B cell (primary cell): Measurements from ENCODE around the gene EPSTI1. TPM values are rescaled to one million over a fixed set of nuclear protein-coding genes. Genes with fewer than 3 reads are reported as not detected.

Experiments used
- ATAC-seq: fragments of 200-7000 bp; cut with Tn5 transposase; one replicate; pipeline ENCODE4 v1.10.0; 2021; ENCODE audit warnings: low read depth, mild to moderate bottlenecking, moderate number of reproducible peaks, moderate library complexity
- CTCF ChIA-PET: fragments of 350-600 bp; sonication (Branson Sonifier 250); formaldehyde crosslinking; loops from one replicate; lab custom pipeline; 2021; ENCODE audit warnings: antibody characterized with exemption, inconsistent platforms; lab: Charles Lee
- POLR2A ChIA-PET: fragments of 350-600 bp; sonication (Branson Sonifier 250); formaldehyde crosslinking; loops from one replicate; lab custom pipeline; 2021; ENCODE audit warnings: antibody characterized with exemption; lab: Charles Lee
- DNase-seq: peaks from one replicate; pipeline ENCODE4 v3.0.0; 2013
- H2AFZ ChIP-seq: 2 replicates; pipeline ENCODE4 v1.6.1; 2012; ENCODE audit warnings: mild to moderate bottlenecking, low read depth, low read length; ENCODE audit not compliant: insufficient read depth, poor library complexity, severe bottlenecking
- H3K27ac ChIP-seq, 2 donors: 1 replicate in 1 of 2; 2 replicates in 1 of 2; pipeline ENCODE4 v1.5.1; 2012 to 2013; ENCODE audit warnings: low read length in 2 of 2, mild to moderate bottlenecking in 2 of 2, moderate library complexity in 1 of 2
- H3K27me3 ChIP-seq, 4 experiments: fragments of 200-600 bp in 1 of 4; sonication (generic) in 1 of 4; replicated peaks in 1 of 4; 1 replicate in 2 of 4; 2 replicates in 2 of 4; pipeline versions ENCODE4 v1.6.1 to v1.7.0; 2013 to 2016; ENCODE audit warnings: low read length in 3 of 4, mild to moderate bottlenecking in 2 of 4, mixed read lengths in 1 of 4, moderate library complexity in 1 of 4; ENCODE audit not compliant: insufficient read depth in 4 of 4, control insufficient read depth in 3 of 4; ENCODE audit errors: control extremely low read depth in 1 of 4
- H3K36me3 ChIP-seq, 2 experiments: replicated peaks in 1 of 2; 1 replicate in 1 of 2; 2 replicates in 1 of 2; pipeline versions ENCODE4 v1.6.1 to v1.7.1; 2013; ENCODE audit warnings: low read length in 1 of 2; ENCODE audit not compliant: insufficient read depth in 2 of 2, control insufficient read depth in 1 of 2; ENCODE audit errors: control extremely low read depth in 1 of 2, extremely low read depth in 1 of 2
- H3K4me1 ChIP-seq, 2 donors: fragments of 200-600 bp in 1 of 2; sonication (generic) in 1 of 2; 1 replicate in 1 of 2; 2 replicates in 1 of 2; pipeline versions ENCODE4 v1.5.1 to v1.6.1; 2013 to 2017; ENCODE audit warnings: low read length in 2 of 2; ENCODE audit not compliant: control insufficient read depth in 2 of 2, insufficient read depth in 2 of 2
- H3K4me2 ChIP-seq: replicated peaks from 2 replicates; pipeline ENCODE3; 2012; ENCODE audit warnings: mild to moderate bottlenecking, low read depth, low read length; ENCODE audit not compliant: poor library complexity, severe bottlenecking
- H3K4me3 ChIP-seq, 5 experiments: fragments of 200-600 bp in 1 of 5; sonication (generic) in 1 of 5; 1 replicate in 3 of 5; 2 replicates in 2 of 5; pipeline versions ENCODE4 v1.5.1 to v1.7.0; 2011 to 2016; ENCODE audit warnings: low read length in 4 of 5, mild to moderate bottlenecking in 4 of 5, low read depth in 2 of 5, control low read depth in 1 of 5, moderate library complexity in 1 of 5; ENCODE audit not compliant: insufficient read depth in 1 of 5; ENCODE audit errors: control extremely low read depth in 1 of 5, extremely low read depth in 1 of 5
- H3K79me2 ChIP-seq: fragments of 200-600 bp; sonication (generic); one replicate; pipeline ENCODE4 v1.6.0; 2016; ENCODE audit warnings: low read length; ENCODE audit not compliant: control insufficient read depth, insufficient read depth
- H3K9ac ChIP-seq: fragments of 200-600 bp; sonication (generic); 2 replicates; pipeline ENCODE4 v1.6.1; 2017; ENCODE audit warnings: mild to moderate bottlenecking, low read length, moderate library complexity
- H3K9me3 ChIP-seq, 3 donors: one replicate each; pipeline versions ENCODE4 v1.6.1 to v1.7.1; 2013; ENCODE audit warnings: low read length in 2 of 3; ENCODE audit not compliant: control insufficient read depth in 2 of 3, insufficient read depth in 1 of 3; ENCODE audit errors: control extremely low read depth in 1 of 3
- H4K20me1 ChIP-seq: 2 replicates; pipeline ENCODE4 v1.6.0; 2012; ENCODE audit warnings: mild to moderate bottlenecking, low read length; ENCODE audit not compliant: insufficient read depth, control insufficient read depth, poor library complexity, severe bottlenecking
- H3K27ac Mint-ChIP-seq: one replicate; pipeline ENCODE4 v1.8.0; 2021; ENCODE audit warnings: mixed read lengths
- H3K27me3 Mint-ChIP-seq: one replicate; pipeline ENCODE4 v1.8.0; 2021; ENCODE audit warnings: mixed read lengths
- H3K4me1 Mint-ChIP-seq: one replicate; pipeline ENCODE4 v1.8.0; 2021; ENCODE audit warnings: mixed read lengths
- H3K4me3 Mint-ChIP-seq: one replicate; pipeline ENCODE4 v1.8.0; 2021; ENCODE audit warnings: mixed read lengths
- H3K9me3 Mint-ChIP-seq: one replicate; pipeline ENCODE4 v1.8.0; 2022; ENCODE audit warnings: mixed read lengths; ENCODE audit not compliant: insufficient read depth
- CTCF ChIP-seq: fragments of 200-600 bp; IDR thresholded peaks from one replicate; pipeline ENCODE4 v1.8.0; 2022; ENCODE audit warnings: antibody characterized with exemption, mild to moderate bottlenecking
- EZH2 ChIP-seq: IDR thresholded peaks from 2 replicates; pipeline ENCODE4 v1.6.1; 2012; ENCODE audit warnings: borderline replicate concordance, low read depth, mild to moderate bottlenecking, moderate library complexity, low read length; ENCODE audit not compliant: insufficient read depth, poor library complexity, severe bottlenecking
- WGBS: methylation state at CpG from one replicate; pipeline ENCODE4 v1.1.5; 2013; ENCODE audit warnings: missing lambda C conversion rate; ENCODE audit not compliant: insufficient coverage; 5-methylcytosine and 5-hydroxymethylcytosine counted together
- intact Hi-C: fragments of 100-400 bp; cut with micrococcal nuclease; formaldehyde crosslinking; loops from one replicate; pipeline ENCODE4 v1.10.0; 2022
- polyA plus RNA-seq: library from polyadenylated mRNA; depleted of rRNA; stranded (reverse); fragments of >200 nt; gene quantifications from 2 replicates; pipeline ENCODE4 v1.2.3, GENCODE V29; 2012
- total RNA-seq, 2 donors: library from RNA; stranded (reverse); fragments of 120-200 nt in 1 of 2; gene quantifications; 1 replicate in 1 of 2; 2 replicates in 1 of 2; pipeline versions ENCODE4 v1.2.3 to v1.2.4, GENCODE V29; 2013 to 2022

EPSTI1 gene
- total and polyA plus RNA-seq, 2 donors (not counting 1 experiment from before 2014, with no cell fraction given), result 13.4 to 41.8 TPM

- peaks cover 2 to 34% of the 10 kb centered on the region in 2 experiments for H3K36me3 ChIP-seq
- intact Hi-C loops, result no loop called here
- H3K9me3 ChIP-seq, result no peaks in the 10 kb centered on the region
- no peak overlapping the region for H2AFZ ChIP-seq
- no peaks in the 10 kb centered on the region for H3K27me3 ChIP-seq
- DNase-seq (no peak), ATAC-seq (no peak)
- no peak overlapping the region for H3K4me3 ChIP-seq
- H3K27ac ChIP-seq, result no peak overlapping the region
- H4K20me1 ChIP-seq, result no peaks in the 10 kb centered on the region
- Mint-ChIP-seq H3K27me3 (no peaks in the 10 kb centered on the region), H3K4me3 (no peak overlapping the region), H3K9me3 (no peaks in the 10 kb centered on the region), H3K27ac (no peak overlapping the region), H3K4me1 (no peaks in the 10 kb centered on the region)
- ChIA-PET POLR2A (no interaction called here), CTCF (no interaction called here)
- no peak for TF ChIP-seq EZH2
- no peak for TF ChIP-seq CTCF
- H3K79me2 ChIP-seq, result no peaks in the 10 kb centered on the region
- no peak overlapping the region for H3K4me2 ChIP-seq
- no peak overlapping the region for H3K9ac ChIP-seq
- H3K4me1 ChIP-seq, result no peaks in the 10 kb centered on the region
- no CpG with 5 or more reads among the region's 3 CpGs for WGBS
Observed at GRCh38 chr13:42929886-42930535, 62.0 kb downstream of the EPSTI1 start.

GRCh38 chr13:42926555-42926954, 65.5 kb downstream of the EPSTI1 start:
- Mint-ChIP-seq H3K27ac (no peak overlapping the region), H3K9me3 (no peaks in the 10 kb centered on the region), H3K27me3 (no peaks in the 10 kb centered on the region), H3K4me3 (no peak overlapping the region), H3K4me1 (no peaks in the 10 kb centered on the region)
- Histone ChIP-seq H3K4me1 (no peaks in the 10 kb centered on the region), H3K4me3 (no peak overlapping the region), H3K27ac (no peak overlapping the region), H2AFZ (no peak overlapping the region), H4K20me1 (no peaks in the 10 kb centered on the region), H3K4me2 (no peak overlapping the region), H3K9ac (no peak overlapping the region), H3K79me2 (no peaks in the 10 kb centered on the region), H3K36me3 (peaks cover 2 to 47% of the 10 kb centered on the region in 2 experiments), H3K9me3 (no peaks in the 10 kb centered on the region), H3K27me3 (no peaks in the 10 kb centered on the region)
- ATAC-seq, result no peak
- POLR2A ChIA-PET, result no interaction called here
- 100% methylated on average over 1 of the region's 2 CpGs for WGBS
- intact Hi-C loops, result no loop called here
- no peak for TF ChIP-seq CTCF
- no peak for TF ChIP-seq EZH2
- CTCF ChIA-PET, result no interaction called here
- DNase-seq, result no peak
